Activated T-cell treated with anti-CD3 and anti-CD28 coated beads, Interleukin-2, amount 50 U/mL, for 1 hour (primary cell): ENCODE measurements around the gene IGSF1.

Experiments
- DNase-seq: peaks from one replicate; pipeline ENCODE4 v3.0.0-alpha.2; 2020

Gene IGSF1, protein sequence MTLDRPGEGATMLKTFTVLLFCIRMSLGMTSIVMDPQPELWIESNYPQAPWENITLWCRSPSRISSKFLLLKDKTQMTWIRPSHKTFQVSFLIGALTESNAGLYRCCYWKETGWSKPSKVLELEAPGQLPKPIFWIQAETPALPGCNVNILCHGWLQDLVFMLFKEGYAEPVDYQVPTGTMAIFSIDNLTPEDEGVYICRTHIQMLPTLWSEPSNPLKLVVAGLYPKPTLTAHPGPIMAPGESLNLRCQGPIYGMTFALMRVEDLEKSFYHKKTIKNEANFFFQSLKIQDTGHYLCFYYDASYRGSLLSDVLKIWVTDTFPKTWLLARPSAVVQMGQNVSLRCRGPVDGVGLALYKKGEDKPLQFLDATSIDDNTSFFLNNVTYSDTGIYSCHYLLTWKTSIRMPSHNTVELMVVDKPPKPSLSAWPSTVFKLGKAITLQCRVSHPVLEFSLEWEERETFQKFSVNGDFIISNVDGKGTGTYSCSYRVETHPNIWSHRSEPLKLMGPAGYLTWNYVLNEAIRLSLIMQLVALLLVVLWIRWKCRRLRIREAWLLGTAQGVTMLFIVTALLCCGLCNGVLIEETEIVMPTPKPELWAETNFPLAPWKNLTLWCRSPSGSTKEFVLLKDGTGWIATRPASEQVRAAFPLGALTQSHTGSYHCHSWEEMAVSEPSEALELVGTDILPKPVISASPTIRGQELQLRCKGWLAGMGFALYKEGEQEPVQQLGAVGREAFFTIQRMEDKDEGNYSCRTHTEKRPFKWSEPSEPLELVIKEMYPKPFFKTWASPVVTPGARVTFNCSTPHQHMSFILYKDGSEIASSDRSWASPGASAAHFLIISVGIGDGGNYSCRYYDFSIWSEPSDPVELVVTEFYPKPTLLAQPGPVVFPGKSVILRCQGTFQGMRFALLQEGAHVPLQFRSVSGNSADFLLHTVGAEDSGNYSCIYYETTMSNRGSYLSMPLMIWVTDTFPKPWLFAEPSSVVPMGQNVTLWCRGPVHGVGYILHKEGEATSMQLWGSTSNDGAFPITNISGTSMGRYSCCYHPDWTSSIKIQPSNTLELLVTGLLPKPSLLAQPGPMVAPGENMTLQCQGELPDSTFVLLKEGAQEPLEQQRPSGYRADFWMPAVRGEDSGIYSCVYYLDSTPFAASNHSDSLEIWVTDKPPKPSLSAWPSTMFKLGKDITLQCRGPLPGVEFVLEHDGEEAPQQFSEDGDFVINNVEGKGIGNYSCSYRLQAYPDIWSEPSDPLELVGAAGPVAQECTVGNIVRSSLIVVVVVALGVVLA (N-terminal part only)

DNA sequence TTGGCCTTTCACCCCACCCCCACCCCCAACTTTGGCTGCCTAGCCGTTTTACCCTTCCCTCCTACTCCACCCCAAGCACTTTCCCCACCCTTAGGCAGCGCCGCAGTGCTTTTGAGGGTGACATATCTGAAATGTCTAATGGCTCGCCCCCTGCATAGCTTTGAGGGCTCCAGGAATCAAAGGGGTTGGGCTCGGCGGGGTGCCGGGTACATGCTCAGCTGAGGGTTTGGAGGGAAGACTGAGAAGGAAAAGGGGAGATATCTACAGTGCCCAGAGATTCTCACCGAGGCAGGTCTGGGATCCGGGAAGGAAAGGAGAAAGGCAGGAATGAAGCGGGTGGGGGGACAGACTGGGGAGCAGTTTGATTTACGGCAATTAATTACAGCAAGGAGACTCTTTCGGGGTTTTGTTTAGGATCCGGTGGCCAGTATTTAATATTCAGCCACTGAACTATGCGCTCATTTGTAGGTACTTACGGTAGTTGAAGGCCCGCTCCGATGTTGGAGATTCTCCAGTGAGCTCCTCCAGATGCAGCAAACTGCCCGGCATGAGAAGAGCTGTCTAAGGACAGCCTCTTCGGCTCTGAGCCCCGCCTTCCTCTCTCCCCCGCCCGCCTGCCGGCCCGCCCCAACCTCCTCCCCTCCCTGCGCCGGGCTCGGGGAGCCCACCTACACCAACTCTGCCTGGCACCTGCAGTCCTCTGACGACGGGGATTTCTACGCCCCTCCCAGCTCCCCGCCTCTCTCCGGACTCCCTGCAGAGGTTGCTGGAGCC is at the start of gene IGSF1:
IGSF1 (minus strand) TSS at position 569 of the 774 bp plus-strand sequence. CDS start 2,632 bp downstream, outside the sequence.
- no peak for DNase-seq

DNA sequence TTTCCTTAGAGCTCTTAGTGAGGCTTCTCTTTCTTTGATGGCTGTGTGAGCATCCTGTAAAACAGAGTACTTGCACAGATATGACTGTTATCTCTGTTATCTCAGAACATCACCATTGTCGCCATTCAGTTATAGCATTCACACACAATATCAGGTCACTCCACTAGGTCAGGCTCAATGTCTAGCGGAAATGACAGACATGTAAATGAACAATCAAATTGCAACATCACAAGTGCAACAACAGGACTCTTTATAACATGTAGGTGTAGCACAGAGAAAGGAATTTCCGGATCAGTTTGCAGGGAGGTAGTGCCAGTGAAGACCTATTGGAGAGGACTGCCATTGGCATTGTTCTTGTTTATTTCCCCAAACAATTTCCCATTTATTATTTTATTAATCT is 43.2 kb upstream of the IGSF1 start:
- no peak for DNase-seq

DNA sequence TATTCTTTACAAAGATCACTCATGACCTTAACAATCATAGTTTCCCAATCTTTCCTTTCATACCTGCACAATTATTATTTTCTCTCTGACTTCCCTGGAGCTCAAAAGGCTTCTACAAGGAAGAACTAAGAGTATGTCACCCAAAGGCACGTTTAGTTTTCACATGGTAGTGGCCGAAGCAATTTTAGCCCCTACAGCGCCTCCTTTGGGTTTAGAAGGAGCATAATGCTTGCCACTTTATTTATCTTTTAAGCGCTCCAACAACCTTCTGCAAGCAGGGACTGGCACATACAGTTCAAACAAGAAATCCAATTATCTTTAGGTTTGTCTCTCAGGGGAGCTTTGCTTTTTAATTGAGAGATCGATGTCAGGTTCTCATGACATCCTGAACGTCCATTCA is 42.0 kb upstream of the IGSF1 start:
- no peak for DNase-seq

DNA sequence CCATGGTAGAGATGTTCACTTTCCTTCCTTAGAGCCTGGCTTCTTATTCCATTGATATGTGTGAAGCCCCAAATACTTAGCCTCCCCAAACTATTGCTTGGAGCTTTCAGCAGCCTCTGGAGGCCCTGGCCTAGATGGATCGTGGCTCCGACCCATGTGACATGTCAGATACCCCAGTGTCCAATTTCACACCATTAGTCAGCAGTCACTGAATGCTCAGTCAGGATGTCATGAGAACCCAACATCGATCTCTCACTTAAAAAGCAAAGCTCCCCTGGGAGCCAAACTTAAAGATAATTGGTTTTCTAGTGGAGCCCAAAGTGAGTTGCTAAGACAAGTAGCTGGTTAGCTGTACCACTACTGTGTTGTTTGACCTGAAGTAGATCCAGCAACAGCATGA is 41.6 kb upstream of the IGSF1 start:
- no peak for DNase-seq

DNA sequence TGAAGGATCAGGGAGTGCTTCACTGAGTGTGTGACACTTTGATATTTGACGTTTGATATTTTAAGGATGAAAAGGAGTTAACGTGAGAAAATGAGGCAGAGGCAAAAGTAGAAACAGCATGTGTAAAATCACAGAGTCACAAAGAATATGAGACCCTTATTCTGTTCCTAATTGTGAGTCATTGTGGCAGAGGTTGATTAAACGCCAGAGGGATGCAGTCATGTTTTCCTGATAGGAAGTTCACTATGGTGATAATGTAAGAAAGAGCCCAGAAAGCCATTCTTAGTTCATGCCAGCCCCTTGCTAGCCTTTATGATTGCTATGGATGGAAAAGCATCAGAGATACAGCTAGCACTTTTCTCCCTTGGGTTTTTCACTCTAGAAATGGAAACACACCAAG is 33.5 kb upstream of the IGSF1 start:
- DNase-seq = no peak

DNA sequence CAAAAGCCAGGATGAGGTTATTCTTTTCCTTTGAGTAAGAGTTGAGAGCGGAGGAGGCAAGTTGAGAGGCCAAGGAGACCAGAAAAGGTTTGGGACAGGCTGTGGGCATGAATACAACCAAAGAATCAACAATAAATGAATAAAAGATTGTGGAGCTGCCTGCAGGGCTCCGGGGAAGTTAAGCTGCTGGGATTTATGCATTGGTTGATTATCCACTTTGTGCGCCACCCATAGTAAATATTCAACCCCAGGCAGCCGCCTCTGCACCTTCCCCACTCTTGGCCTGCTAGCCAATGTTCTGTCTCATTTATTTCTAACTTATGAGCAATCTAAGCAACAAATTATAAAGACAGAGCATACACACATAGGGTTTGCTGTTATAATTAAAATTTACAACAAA is 28.2 kb upstream of the IGSF1 start:
- no peak for DNase-seq

DNA sequence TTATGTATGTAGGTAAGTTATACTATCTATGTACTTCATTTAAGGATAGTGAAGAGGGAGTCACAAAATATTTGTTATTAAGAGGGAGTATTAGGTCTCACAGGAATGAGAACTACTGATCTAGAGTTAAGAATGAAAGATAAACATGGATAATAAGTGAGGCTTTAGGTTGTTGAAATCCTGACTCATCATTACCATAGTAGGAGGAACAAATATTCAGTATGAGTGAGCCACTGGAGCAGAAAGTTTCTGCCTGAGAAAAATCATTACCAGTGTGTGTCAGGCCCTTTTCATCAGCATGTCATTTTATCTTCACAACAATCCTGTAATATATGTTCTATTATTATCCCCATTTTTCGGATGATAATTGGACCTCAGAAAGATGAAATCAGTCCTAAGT is 27.2 kb upstream of the IGSF1 start:
- DNase-seq = no peak

DNA sequence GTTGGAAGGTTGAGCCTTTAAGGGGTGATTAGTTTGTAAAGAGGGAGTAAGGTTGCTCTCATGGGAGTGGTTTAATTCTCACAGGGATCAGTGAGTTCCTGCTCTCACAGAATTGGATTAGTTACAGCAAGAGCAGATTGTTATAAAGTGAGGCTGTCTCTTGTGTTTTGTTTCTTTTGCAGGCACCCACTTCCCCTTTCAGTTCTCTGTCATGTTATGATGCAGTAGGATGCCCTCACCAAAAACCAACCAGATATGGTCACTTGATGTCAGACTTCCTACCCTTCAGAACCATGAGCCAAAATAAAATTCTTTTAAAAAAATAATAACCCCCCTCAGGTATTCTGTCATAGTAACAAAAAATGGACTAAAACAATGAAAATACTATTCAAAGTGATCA is 19.9 kb upstream of the IGSF1 start:
- DNase-seq = no peak

DNA sequence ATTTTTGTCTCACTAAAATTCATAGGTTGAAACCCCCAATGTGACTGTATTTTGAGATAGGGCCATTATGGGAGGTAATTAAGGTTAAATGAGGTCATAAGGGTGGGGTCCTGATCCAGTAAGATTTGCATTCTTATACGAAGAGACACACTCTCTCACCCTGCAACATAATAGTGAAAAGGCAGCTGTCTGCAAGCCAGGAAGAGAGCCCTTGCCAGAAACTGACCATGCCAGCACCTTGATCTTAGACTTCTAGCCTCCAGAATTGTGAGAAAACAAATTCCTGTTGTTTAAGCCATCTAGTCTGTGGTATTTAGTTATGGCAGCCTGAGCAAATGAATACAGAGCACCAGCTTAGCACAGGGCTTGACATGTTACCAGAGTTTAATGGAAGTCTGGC is 17.5 kb upstream of the IGSF1 start:
- DNase-seq = no peak

DNA sequence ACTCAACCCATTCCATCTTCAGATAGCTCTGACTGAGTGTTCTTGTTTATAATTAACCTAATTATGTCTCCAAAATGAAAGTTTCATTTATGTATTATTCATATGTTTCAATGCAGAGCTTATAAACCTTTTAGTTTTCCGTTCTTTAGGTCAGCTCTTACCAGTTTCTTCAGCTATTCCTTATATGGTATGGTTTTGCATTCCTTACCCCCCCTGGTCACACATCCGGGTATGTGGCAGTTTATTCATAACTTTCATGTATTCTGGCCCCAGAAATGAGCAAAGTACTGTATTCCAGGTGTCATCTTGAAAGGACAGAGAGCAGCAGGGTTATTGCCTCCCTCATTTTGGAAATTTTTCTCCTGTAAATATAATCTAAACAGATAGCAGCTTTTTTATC is 16.8 kb upstream of the IGSF1 start:
- DNase-seq = no peak

DNA sequence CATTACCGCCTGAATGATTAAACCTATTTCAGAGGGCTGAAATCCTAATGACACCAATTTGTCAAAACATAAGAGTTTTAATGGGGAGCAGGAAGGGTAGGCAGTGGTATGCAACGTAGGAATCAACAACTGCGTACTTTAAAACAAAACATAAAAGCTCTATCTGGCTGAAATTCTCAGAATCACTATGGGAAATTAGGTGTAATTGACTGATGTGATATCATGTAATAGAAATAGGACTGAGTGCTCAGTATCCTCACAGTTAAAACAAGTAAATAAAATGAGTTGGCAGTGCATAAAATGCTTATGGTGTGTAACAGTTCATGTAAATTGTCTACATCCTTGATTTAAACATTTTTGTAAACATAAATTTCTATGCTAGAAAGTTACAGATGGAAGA is 13.6 kb upstream of the IGSF1 start:
- DNase-seq = no peak

DNA sequence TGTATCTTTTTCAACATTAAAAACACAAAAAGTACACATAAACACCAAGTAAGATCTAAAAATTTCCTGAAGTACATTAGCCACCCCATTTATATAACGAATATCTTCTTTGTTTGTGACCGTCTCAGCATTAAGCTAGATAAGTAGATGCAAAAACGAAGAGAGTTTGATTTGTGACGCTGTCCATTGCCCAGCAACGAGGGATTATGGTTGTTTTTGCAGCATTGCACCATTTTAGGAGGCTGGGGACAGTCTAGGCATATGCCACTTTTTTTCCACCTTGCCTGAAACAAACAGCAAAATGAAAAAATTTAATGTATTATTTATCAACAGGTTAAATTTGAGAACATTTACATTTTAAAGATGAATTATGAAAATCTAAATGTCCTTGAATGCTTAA is 12.0 kb upstream of the IGSF1 start:
- no peak for DNase-seq

DNA sequence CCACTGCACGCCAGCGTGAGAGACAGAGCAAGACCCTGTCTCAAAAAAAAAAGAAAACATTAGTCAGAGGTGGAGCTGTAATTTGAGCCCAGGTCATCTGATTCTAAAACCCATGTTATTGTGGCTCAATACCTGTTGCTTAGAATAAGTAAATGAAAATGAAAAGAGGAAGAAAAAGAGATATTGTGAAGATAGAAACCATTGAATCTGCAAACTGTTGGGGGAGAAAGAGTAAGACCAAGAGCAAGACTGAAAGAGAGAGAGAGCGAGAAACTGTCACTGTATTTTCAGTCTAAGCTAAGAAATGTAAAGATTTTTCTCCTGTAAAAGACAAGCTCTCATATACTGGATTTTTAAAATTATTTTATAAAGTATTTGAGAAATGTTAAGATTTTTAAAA is 9.7 kb upstream of the IGSF1 start:
- no peak for DNase-seq

DNA sequence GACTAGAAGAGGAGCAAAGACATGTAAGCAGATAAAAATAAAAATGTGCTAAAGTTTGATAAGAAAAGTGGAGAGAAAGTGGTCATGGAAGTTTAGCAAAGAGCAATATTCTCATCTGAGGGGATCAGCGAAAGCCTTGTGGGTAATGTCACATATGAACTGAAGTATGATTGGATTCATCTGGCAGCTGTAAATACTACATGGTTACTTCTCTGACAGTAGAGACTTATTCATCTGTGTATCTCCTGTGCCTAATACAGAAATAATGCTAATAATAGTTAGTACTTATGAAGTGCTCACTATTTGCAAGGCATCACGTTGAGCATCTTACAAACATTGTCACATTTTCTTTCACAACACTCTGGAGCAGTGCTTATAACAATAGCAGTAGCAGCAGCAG is 8.9 kb upstream of the IGSF1 start:
- no peak for DNase-seq

DNA sequence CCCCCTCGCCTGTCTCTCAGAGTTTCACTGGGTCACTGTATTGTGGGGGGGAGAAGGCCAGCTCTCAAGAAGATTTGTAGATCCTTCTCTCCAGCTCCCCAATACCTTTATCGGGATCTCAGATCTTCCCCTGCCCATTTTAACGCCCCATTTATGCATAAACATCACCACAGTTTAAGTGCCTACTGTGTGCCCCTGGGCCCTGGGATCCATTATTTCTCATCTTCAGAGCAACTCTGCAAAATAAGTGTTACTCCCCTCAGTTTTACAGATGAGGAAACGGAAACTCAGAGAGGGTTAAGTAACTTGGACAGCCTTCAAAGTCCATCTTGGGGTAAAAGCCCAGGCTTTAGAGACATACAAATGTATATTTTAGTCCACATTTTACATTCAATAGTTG is 421 bp upstream of the IGSF1 start:
- DNase-seq = no peak

DNA sequence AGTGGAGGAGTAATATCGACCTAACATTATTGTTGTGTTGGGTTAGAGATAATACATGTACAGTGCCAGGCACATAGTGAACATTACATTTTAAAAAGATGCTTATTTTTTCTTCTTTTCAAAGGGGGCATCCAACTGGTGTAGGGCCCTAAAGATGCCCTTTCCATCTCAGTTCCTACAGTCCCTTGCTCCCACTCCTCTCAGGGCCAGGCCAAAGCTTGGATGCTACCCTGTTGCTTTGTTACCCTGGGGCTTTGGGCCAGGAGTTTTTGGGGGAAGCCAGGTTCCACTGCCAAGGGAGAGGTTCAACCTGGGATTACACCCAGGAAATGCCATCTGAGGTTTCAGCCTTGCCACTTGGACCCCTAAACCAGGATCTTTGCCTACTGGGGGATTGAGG is 918 bp downstream of the IGSF1 start:
- DNase-seq = no peak

DNA sequence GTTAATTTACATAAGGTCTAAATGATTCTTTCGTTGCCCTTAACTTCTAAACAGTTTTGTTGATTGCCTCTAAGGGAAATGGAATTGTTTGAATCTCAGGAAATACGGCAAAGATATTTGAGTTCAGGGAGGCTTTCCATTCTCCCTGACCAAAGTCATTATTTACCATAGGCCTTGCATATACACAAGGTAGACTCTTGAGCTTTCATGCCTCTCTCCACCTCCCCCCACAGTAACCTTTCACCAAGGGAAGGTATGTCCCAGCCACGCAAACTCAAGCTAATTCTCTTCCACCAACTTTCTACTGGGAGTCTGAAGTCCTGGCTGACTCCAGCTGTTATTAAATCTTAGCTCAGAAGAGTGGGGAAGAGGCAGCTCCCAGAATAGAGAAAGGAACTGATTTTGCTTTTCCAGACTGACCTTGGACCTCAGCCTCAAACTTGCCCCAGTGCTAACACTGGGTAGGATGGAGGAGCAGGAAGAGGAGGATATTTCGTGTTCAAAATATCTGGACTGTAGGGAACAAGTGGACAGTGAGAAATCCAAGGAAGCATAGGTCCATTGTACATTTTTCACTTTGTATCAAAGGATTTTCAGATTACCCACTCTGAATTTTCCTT is 1.4 kb downstream of the IGSF1 start:
- DNase-seq = no peak

DNA sequence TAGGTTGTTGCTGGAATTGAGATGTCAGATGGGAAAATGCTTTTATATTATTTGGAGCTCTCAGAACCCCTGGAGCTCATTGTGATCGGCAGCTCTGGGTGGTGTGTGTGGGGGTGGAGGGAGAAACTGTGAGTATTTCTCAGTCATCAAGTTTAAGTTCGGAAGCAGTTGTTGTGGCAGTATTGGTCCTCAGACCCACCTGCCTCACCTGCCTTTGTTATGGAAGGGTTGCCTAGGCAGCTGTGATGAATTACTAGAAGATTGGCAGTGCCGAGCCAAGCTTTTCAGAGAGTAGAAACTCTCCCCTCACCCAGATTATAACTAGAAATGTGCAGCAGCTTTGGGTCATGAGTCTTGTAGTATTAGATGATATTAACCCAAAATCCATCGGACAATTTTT is 9.5 kb downstream of the IGSF1 start:
- DNase-seq = no peak

DNA sequence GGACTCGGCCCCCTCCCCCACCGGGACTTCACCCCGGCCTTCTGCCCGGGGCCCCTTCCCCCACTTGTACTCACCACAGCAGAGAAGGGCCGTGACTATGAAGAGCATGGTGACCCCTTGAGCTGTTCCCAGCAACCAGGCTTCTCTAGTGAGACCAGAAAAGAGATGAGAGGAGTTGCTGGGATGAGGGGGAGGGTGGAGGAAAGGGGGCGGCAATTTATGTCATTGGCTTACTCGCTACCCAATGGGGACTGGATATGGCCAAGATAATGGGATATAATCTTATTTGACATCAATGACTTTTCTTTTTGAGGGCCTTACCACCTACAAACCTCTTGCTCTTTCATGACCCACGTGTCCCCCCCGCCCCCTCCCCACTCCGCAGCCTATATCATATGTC is 9.9 kb downstream of the IGSF1 start:
- DNase-seq = no peak

DNA sequence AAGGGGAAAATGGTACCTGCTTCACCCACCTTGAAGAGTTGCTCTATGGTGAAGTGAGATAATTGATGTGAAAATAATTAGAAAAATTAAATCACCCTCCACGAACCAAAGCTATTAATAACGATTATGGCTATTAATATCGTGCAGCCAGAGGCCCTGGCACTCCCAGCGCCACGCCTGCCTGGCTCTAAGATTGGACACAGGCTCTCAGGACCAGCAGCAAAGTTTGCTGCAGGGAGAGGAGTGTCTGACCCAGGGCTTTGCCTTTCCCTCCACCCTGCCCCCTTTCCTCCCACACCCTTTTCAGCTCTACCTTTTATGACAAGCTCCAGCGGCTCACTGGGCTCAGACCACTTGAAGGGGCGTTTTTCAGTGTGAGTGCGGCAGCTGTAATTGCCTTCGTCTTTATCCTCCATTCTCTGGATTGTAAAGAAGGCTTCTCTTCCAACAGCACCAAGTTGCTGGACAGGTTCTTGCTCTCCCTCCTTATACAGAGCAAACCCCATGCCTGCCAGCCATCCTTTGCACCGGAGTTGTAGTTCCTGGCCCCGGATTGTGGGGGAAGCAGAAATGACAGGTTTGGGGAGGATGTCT is 11.5 kb downstream of the IGSF1 start:
- no peak for DNase-seq

DNA sequence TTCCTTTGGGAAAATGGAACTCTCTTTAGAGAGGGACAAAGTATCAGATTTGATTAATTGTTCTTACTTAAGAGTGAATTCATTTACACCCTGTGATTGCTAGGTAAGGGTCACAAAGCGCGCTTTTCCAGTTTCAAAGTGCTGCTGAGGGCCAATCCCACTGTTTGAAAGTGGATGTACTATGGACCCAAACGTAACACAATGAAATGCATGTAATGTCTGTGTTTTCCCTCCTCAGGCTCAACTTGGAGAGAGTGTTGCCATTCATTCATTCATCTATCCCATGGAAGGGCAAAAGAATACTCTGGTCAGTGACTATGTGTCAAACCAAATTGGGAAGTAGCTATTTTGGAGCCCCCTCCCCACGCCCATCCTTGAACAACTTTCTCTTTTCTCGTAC is 16.1 kb downstream of the IGSF1 start:
- no peak for DNase-seq

DNA sequence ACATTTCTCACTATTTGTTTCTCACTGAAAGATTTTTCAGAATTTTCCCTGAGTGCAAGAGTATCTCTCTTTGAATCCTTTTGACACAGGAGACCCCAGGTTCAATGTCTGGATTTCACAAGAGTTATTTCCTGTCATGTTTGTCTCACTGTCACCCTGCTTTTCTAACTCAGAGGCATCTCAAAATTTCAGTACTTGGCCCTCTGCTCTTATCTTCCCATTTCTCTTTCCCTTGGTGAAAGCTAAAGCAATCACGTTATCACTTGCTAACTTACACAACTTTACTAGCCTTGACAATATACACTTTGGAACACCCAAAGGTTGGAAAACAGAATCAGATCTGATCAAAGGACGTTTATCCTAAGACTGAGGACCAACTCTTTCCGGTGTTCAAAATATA is 17.3 kb downstream of the IGSF1 start:
- DNase-seq = no peak
